ENCODE data around the gene CFTR.

GRCh38 chr7:117562759-117563158 lies 82.9 kb downstream of the CFTR start:
- TF ChIP-seq CTCF (IDR thresholded peaks at IDR 0.05) (no peak), POLR2A (IDR thresholded peaks at IDR 0.05) (no peak)

All from body of pancreas (tissue), 4 donors.